Activated naive CD4-positive, alpha-beta T cell treated with anti-CD3 and anti-CD28 coated beads, Interleukin-2, amount 10 ng/mL, durations not matched to agents 7 days and 5 days (primary cell): ENCODE data around the gene RIMS1.

ENCODE experiments used
- CTCF ChIA-PET: fragments of 350-600 bp; sonication (Branson Sonifier 250); formaldehyde crosslinking; loops from one replicate; lab custom pipeline; 2021; ENCODE audit warnings: antibody characterized with exemption; lab: Charles Lee
- DNase-seq: peaks from one replicate; pipeline ENCODE4 v3.0.0-alpha.2; 2020
- H3K27ac Mint-ChIP-seq: one replicate; pipeline ENCODE4 v1.8.0; 2021; ENCODE audit warnings: mild to moderate bottlenecking, moderate library complexity, mixed read lengths
- H3K27me3 Mint-ChIP-seq: one replicate; pipeline ENCODE4 v1.8.0; 2021; ENCODE audit warnings: mild to moderate bottlenecking, mixed read lengths
- H3K36me3 Mint-ChIP-seq: one replicate; pipeline ENCODE4 v1.8.0; 2021; ENCODE audit warnings: mixed read lengths
- H3K4me1 Mint-ChIP-seq: one replicate; pipeline ENCODE4 v1.8.0; 2021; ENCODE audit warnings: mixed read lengths
- H3K4me3 Mint-ChIP-seq: one replicate; pipeline ENCODE4 v1.8.0; 2021; ENCODE audit warnings: mild to moderate bottlenecking, moderate library complexity, mixed read lengths
- H3K9me3 Mint-ChIP-seq: one replicate; pipeline ENCODE4 v1.8.0; 2021; ENCODE audit warnings: mixed read lengths

Gene RIMS1

DNA sequence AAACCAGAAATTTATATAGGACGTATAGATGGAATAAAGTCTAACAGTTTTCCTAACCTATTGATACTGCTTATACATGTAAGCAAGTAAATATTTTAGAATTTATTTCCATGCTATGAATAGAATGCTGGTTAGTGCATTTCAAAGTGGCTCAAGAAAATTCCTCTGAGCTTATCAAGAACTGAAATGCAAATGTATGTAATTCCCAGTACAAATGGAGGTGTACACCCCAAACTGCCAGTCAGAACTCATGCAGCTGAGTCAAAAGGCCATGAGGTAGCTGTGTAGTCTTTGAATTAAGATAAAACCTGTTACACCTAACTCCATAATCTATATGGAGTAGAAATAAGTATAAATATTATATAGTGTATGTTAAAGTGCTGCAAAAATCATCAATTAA is 503.3 kb downstream of the RIMS1 start:
- H3K4me3 Mint-ChIP-seq = no peak overlapping the region
- CTCF ChIA-PET = no interaction called here
- DNase-seq = no peak
- H3K27me3 Mint-ChIP-seq = no peaks in the 10 kb centered on the region
- no peak overlapping the region for H3K27ac Mint-ChIP-seq
- no peaks in the 10 kb centered on the region for H3K36me3 Mint-ChIP-seq
- H3K9me3 Mint-ChIP-seq = no peaks in the 10 kb centered on the region
- no peaks in the 10 kb centered on the region for H3K4me1 Mint-ChIP-seq

DNA sequence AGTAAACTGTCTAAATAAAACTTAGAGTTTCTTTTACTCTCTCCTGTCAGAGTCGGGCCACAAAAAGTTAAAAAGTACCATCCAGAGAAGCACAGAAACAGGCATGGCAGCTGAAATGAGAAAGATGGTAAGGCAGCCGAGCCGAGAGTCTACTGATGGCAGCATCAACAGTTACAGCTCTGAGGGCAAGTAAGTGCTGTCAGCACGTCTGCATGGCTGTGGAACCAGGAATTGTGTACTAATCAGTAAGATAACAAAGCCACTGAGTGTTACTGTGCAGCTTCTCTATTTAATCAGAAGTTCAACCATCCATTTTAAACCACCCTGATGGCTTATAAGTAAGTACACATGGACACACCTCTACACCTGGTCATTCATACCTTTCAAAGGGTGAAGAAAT is 504.2 kb downstream of the RIMS1 start:
- no peaks in the 10 kb centered on the region for H3K27me3 Mint-ChIP-seq
- H3K4me1 Mint-ChIP-seq = no peaks in the 10 kb centered on the region
- no peak overlapping the region for H3K4me3 Mint-ChIP-seq
- no peaks in the 10 kb centered on the region for H3K36me3 Mint-ChIP-seq
- DNase-seq = no peak
- H3K9me3 Mint-ChIP-seq = no peaks in the 10 kb centered on the region
- CTCF ChIA-PET = no interaction called here
- H3K27ac Mint-ChIP-seq = no peak overlapping the region

DNA sequence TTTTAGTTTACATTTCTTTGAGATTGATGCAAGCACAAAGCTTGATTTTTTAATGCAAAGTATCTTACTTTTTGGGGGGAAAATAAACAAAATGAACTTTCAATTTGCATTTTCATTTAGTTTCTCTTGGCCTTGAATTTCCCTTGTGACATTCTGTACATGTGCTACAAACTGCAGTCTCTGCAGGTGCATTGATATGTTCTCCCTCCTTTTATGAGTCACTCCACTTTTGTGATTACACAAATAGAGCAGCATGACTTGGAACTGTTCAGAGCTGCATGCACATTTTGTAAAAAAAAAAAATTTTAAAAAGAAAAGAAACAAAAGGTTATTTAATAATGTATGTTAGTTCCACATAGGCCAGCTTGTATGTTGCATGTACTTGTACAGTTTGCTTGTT is 515.5 kb downstream of the RIMS1 start:
- CTCF ChIA-PET = interaction anchor here (1.3 kb wide), 1 partner anchor 9 kb away, joined by 5 read pairs; no protein-coding TSS in a partner anchor
- Mint-ChIP-seq H3K4me3 (no peak overlapping the region), H3K27me3 (peaks cover 10% of the 10 kb centered on the region), H3K4me1 (no peaks in the 10 kb centered on the region), H3K9me3 (no peaks in the 10 kb centered on the region), H3K36me3 (no peaks in the 10 kb centered on the region), H3K27ac (no peak overlapping the region)
- no peak for DNase-seq

DNA sequence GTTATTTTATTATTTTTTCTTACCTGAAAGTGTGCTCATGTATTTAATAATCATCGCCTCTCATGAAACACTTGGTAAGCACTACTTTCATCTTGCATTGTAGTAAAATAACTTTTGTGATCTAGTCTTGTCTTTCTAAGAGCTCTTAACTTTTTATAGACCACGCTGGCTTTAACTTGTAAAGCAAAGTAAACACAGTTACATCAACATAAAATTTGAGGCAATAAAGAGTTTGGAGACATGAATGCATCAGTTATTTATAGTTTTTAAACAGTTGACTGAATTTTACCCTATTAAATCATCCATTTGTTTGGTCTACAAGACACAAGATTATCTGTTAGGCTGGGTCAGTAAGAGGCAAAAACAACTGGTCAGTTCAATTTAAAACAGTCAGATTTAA is 517.1 kb downstream of the RIMS1 start:
- no peak overlapping the region for H3K4me3 Mint-ChIP-seq

DNA sequence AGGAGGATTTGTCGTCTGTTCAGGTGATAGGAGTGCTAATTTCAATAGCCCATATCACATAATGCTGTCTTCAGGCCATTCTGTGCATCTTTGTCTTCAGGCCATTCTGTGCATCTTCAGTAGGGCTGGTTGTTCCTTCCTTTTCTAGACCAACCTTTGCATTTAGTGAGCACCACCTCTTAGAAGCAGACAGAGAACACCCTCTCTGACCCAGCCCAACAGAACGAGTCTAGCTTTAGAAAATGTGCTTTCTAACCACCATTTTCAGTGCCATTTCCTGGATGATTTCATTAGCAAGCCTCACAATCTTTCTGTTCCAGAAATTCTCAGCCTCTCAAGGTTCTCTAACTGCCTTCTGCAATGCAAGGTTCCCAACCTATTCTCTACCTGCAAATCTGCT is 520.2 kb downstream of the RIMS1 start:
- no peaks in the 10 kb centered on the region for H3K4me1 Mint-ChIP-seq
- peaks cover 13% of the 10 kb centered on the region for H3K27me3 Mint-ChIP-seq
- H3K27ac Mint-ChIP-seq = no peak overlapping the region
- H3K36me3 Mint-ChIP-seq = no peaks in the 10 kb centered on the region
- no peak for DNase-seq
- H3K4me3 Mint-ChIP-seq = no peak overlapping the region
- CTCF ChIA-PET = no interaction called here
- no peaks in the 10 kb centered on the region for H3K9me3 Mint-ChIP-seq

More for the DNA sequence above, 517.1 kb downstream of the RIMS1 start:
- Mint-ChIP-seq H3K4me1 (no peaks in the 10 kb centered on the region), H3K27me3 (peaks cover 10% of the 10 kb centered on the region), H3K36me3 (no peaks in the 10 kb centered on the region), H3K27ac (no peak overlapping the region), H3K9me3 (no peaks in the 10 kb centered on the region)
- CTCF ChIA-PET = no interaction called here
- no peak for DNase-seq

DNA sequence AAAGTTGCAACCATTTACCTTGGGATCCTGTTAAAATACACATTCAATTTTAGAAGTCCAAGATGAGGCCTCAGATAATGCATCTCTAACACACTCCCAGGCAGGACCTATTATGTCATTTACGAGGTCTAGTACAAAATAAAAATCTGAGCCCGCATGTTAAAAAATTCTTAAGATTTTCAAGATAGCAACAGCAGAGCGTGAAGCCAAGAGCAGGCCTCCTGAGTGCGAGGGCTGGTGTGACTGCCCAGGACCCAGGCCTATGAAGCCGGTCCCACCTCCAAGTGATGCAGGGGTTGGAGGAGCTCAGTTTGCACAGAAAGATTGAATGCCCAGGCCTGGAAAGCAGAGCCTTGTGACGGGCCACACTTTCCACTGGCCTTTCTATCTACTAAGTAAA is 524.4 kb downstream of the RIMS1 start:
- Mint-ChIP-seq H3K4me3 (no peak overlapping the region), H3K36me3 (no peaks in the 10 kb centered on the region), H3K4me1 (no peaks in the 10 kb centered on the region), H3K27ac (no peak overlapping the region), H3K27me3 (peaks cover 17% of the 10 kb centered on the region), H3K9me3 (no peaks in the 10 kb centered on the region)
- CTCF ChIA-PET = interaction anchor here (1.2 to 4.1 kb wide), 7 partner anchors 9 to 764 kb away, joined by 3 to 54 read pairs (median 5); no protein-coding TSS in a partner anchor
- no peak for DNase-seq

DNA sequence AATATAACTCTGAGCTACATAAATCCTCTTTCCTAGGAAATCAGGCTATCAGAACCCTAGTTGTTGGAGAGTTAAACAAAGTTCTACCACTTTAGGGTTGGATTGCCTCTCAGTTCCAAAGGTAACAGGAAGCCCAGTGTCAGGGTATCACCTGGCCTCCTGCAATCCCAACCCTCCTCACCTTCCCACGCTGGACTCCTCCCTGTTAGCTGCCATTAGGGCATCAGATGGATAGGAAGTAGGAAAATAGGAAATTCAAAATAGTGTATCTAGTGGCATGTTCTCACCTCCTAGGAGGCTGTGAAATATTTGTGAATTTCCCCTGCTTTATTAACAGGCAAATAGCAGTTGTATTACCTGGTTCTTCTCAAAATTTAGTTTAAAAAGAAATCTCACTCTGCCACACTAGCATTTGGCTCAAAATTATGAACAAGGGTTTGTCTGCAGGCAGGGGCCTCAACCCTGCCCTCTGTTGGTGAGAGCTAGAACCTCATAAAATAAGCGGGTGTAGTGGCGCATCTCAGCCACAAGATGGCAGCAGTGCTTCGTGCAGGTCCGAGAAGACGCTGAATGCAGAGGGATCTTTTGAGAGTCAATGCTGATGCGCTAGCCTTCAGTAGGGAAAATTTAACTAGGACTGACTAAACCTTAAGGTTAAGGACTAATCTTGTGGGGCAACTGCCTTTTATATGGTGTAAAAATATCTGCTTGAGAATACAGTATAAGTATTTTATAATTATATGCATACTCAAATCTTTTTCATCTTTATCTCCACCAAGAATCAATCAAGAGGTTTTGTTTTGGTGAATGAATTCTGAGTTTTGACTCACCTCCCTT is 525.7 kb downstream of the RIMS1 start:
- CTCF ChIA-PET = interaction anchor here (0.6 to 4.1 kb wide), 24 partner anchors 9 to 1006 kb away, joined by 3 to 54 read pairs (median 4); no protein-coding TSS in a partner anchor
- Mint-ChIP-seq H3K36me3 (no peaks in the 10 kb centered on the region), H3K9me3 (no peaks in the 10 kb centered on the region), H3K27ac (no peak overlapping the region), H3K4me3 (no peak overlapping the region), H3K27me3 (peaks cover 13% of the 10 kb centered on the region), H3K4me1 (no peaks in the 10 kb centered on the region)
- DNase-seq = peak; percentile 75

DNA sequence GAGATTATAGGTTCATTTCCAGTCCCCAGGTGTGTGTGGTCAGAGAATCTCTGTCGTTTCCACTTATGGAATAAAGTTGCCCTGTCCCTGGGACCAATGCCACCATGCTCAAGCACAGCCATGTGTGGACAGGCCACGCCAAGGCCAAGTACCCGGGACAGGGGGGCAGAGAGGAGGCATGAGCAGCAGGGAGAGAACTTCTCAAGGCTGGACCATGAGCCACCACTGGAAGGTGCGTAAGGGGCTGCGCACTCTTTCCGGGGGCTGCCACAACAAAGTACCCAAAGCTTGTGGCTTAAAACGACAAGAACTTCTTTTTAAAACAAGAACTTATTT is 526.3 kb downstream of the RIMS1 start:
- H3K4me3 Mint-ChIP-seq = no peak overlapping the region
- no peaks in the 10 kb centered on the region for H3K36me3 Mint-ChIP-seq
- no peak overlapping the region for H3K27ac Mint-ChIP-seq
- H3K27me3 Mint-ChIP-seq = peaks cover 13% of the 10 kb centered on the region
- CTCF ChIA-PET = interaction anchor here (0.6 to 4.1 kb wide), 19 partner anchors 8 to 915 kb away, joined by 3 to 54 read pairs (median 4); no protein-coding TSS in a partner anchor
- DNase-seq = no peak
- H3K4me1 Mint-ChIP-seq = no peaks in the 10 kb centered on the region
- H3K9me3 Mint-ChIP-seq = no peaks in the 10 kb centered on the region

DNA sequence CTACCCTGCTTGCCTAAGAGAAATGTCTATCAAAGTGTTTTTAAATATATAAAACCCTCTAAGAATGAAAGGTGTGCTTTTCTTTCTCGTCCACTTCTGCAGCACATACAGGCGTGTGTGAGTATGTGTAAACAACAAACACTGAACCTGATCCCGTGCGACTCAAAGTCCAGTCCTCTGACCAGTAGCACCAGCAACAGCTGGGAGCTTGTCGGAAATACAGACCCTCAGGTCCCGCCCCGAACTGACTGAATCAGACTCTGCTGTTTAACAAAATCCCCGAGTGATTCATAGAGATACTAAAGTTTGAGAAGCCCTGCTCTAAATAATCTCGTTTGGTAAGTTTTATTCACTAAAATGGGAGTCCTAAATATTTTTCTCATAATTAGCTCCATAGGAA is 527.5 kb downstream of the RIMS1 start:
- no peak overlapping the region for H3K27ac Mint-ChIP-seq
- H3K36me3 Mint-ChIP-seq = no peaks in the 10 kb centered on the region
- DNase-seq = no peak
- no peaks in the 10 kb centered on the region for H3K4me1 Mint-ChIP-seq
- CTCF ChIA-PET = interaction anchor here (0.8 to 3.1 kb wide), 5 partner anchors 11 to 913 kb away, joined by 3 to 17 read pairs (median 4); no protein-coding TSS in a partner anchor
- H3K27me3 Mint-ChIP-seq = peaks cover 13% of the 10 kb centered on the region
- no peaks in the 10 kb centered on the region for H3K9me3 Mint-ChIP-seq
- no peak overlapping the region for H3K4me3 Mint-ChIP-seq

DNA sequence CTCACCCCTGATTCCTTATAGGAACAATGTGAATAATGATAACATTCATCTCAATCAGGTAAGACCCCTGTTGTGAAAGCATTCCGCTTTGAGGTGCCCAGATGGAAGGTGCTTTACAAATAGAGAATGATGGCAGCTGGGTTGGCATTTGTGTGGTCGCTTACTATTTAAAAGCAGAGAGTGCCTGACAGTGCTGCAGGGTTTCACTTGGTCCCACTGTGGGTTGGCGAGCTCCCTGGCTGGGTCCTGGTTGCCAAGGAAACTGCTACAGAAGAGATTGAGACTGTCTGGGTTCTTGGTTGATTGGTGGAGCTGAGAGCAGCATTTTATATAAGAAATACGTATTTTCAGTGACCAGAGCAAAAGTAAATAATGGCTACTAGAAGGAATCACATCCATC is 528.3 kb downstream of the RIMS1 start:
- Mint-ChIP-seq H3K27me3 (peaks cover 14% of the 10 kb centered on the region), H3K4me3 (no peak overlapping the region), H3K36me3 (no peaks in the 10 kb centered on the region), H3K9me3 (no peaks in the 10 kb centered on the region), H3K27ac (no peak overlapping the region), H3K4me1 (no peaks in the 10 kb centered on the region)
- DNase-seq = no peak
- CTCF ChIA-PET = interaction anchor here (0.8 to 2.1 kb wide), 7 partner anchors 8 to 912 kb away, joined by 3 to 4 read pairs (median 3); no protein-coding TSS in a partner anchor

DNA sequence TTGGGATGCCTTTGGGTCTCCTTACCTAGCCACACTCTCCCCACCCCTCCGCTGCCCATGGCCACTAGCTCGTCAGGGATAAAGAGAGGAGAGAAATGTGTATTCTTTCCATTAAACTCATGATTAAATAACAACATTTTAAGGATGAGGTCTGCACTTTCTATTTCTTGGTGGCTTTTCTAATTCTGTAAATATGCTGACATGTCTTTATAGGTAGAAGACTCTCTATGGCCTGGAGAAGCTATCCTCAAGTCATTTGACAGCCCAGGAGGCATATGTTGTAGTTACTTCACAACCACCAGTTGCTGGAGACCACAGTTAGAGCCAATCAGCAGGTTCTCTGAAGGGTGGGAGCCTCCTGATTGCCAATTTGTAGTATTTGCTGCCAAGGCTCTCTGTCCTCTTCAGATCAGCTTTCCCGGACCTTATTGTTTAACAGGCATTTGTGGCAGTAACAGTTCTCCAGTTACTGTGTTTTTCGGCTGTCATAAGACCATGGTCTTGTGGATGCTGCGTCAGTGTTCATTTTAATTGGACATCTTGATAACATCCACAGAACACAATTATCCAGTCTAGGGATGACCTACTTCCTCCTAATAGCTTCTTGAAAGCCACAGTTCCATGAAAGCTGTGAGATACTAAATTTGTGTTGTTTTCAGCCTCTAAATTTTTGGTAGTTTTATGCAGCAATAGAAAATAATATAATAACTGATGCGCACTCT is 530.6 kb downstream of the RIMS1 start:
- Mint-ChIP-seq H3K4me3 (no peak overlapping the region), H3K9me3 (no peaks in the 10 kb centered on the region), H3K4me1 (no peaks in the 10 kb centered on the region), H3K27ac (no peak overlapping the region), H3K36me3 (no peaks in the 10 kb centered on the region), H3K27me3 (peaks cover 17% of the 10 kb centered on the region)
- CTCF ChIA-PET = interaction anchor here (1.0 to 1.2 kb wide), 2 partner anchors 8 to 713 kb away, joined by 3 read pairs; no protein-coding TSS in a partner anchor
- no peak for DNase-seq

DNA sequence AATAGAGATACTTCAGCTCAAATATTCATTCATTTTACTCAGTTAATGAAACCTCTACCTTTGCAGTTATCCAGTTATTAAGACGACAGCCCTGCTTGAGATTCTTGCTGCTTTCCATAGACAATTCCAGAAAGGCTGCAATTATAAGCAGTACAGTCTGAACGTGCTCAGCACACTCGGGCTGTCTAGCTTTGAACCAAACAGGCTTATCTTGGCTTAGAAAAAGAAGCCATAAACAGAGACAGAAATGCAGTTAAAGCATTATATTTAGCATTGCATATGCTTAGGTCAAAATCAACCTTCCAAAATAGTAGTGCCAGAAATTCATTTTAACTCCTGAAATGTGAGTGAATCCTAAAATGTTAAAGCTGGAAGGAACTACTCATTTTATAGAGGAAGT is 531.4 kb downstream of the RIMS1 start:
- Mint-ChIP-seq H3K27ac (no peak overlapping the region), H3K27me3 (peaks cover 14% of the 10 kb centered on the region), H3K4me3 (no peak overlapping the region), H3K36me3 (no peaks in the 10 kb centered on the region), H3K9me3 (no peaks in the 10 kb centered on the region), H3K4me1 (no peaks in the 10 kb centered on the region)
- DNase-seq = no peak
- CTCF ChIA-PET = interaction anchor here (1.0 kb wide), 1 partner anchor 8 kb away, joined by 3 read pairs; no protein-coding TSS in a partner anchor

DNA sequence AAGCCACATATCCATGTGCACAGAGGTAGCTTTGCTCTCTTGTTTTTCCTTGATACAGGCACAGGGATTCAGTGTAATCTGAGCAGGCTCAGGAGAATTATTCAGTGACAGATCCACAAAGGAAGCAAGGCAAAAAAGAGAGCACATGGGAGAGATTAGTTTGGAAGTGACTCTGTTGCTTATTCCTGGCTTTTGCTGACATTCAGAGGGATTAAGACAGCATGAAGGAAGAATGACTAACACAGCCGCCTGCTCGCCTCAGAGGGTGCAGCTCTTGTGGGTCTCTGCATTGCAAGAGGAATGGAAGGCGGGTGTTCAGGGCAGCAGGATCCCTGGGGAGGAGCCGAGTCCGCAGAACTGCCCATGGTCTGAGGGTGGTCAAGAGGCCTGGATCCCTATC is 532.1 kb downstream of the RIMS1 start:
- no peaks in the 10 kb centered on the region for H3K9me3 Mint-ChIP-seq
- CTCF ChIA-PET = interaction anchor here (1.4 kb wide), 1 partner anchor 8 kb away, joined by 5 read pairs; no protein-coding TSS in a partner anchor
- no peak overlapping the region for H3K4me3 Mint-ChIP-seq
- DNase-seq = no peak
- no peaks in the 10 kb centered on the region for H3K36me3 Mint-ChIP-seq
- no peaks in the 10 kb centered on the region for H3K4me1 Mint-ChIP-seq
- H3K27ac Mint-ChIP-seq = no peak overlapping the region
- peaks cover 14% of the 10 kb centered on the region for H3K27me3 Mint-ChIP-seq

DNA sequence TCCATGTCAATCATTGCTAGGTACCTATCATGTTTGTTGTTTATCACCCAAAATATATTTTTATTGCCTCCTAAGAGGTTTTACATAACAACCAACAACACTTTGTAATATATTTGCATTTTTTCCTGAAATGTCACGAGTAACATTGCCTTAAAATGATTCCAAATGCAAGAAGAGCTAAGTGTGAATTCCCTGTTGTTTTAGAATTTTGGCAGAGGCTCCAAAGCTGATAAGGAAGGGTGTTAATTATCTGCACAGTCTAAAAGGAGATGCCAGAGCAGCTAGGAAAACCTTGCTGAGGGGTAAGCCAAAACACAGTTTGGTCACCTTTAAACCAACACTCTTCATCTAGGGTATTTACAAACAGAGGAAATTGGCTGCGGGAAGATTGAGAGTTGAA is 533.6 kb downstream of the RIMS1 start:
- CTCF ChIA-PET = interaction anchor here (1.4 to 1.5 kb wide), 2 partner anchors 8 to 10 kb away, joined by 4 to 5 read pairs; no protein-coding TSS in a partner anchor
- DNase-seq = no peak
- Mint-ChIP-seq H3K27ac (no peak overlapping the region), H3K4me3 (no peak overlapping the region), H3K9me3 (no peaks in the 10 kb centered on the region), H3K36me3 (no peaks in the 10 kb centered on the region), H3K4me1 (no peaks in the 10 kb centered on the region), H3K27me3 (peaks cover 7% of the 10 kb centered on the region)
